Measurements from ENCODE around the gene S100PBP.

S100PBP gene

DNA sequence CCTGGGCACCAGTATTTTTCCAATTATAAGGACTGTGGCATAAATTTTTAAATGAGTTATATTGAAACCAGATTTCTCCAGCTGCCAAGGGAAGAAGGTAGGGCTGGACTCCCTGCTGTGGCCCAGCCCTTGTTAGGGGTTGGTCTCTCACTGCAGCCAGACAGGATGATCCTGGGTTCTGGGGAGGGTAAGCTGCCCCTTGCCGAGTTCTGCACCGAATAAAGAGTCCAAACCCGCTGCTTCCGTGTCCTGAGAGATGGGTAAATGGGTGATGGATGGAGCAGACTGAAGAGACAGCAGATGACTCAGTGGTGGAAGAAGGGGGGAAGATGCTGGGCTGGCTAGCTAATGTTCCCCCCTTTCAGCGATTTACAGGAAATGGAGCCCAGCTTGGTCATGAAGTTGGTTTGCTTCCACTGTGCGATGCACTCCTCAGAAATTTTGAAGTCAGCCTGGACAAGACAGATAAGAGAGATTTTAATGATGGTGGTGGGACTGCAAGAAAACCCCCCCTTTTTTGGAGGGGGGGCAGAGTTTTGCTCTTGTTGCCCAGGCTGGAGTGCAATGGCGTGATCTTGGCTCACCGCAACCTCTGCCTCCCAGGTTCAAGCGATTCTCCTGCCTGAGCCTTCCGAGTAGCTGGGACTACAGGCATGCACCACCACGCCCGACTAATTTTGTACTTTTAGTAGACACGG is 41.7 kb upstream of the S100PBP start:
- TF ChIP-seq, protein P1, sequence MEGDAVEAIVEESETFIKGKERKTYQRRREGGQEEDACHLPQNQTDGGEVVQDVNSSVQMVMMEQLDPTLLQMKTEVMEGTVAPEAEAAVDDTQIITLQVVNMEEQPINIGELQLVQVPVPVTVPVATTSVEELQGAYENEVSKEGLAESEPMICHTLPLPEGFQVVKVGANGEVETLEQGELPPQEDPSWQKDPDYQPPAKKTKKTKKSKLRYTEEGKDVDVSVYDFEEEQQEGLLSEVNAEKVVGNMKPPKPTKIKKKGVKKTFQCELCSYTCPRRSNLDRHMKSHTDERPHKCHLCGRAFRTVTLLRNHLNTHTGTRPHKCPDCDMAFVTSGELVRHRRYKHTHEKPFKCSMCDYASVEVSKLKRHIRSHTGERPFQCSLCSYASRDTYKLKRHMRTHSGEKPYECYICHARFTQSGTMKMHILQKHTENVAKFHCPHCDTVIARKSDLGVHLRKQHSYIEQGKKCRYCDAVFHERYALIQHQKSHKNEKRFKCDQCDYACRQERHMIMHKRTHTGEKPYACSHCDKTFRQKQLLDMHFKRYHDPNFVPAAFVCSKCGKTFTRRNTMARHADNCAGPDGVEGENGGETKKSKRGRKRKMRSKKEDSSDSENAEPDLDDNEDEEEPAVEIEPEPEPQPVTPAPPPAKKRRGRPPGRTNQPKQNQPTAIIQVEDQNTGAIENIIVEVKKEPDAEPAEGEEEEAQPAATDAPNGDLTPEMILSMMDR (IDR thresholded peaks at IDR 0.05; ENCODE audit: low read depth, low read length): no peak
- in situ Hi-C loops (cut with HindIII; ENCODE audit: low sequenced_read_pairs): no loop called here
- peak; percentile 74 for DNase-seq (ENCODE audit: low read depth, low spot score)
- no peak overlapping the region for H3K4me3 ChIP-seq (ENCODE audit: low read depth, low read length)

DNA sequence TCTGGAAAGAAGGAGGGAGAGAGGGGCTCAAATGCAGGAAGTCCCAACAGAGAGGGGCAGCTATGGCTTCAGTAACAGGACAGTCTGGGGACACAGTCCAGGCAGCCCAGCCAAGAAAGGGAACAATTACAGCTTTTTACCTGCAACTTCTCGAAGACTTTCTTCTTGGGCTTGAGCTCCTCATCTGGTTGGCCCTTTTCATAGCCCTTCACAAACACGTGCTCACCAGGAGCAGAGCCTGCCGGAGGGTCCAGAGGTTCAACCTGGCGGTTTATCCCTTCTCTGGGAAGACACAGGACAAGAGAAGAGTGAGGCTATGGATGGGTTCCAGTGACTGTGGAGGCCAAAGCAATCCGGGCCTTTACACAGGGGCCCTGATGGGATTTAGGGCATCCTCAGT is 38.2 kb upstream of the S100PBP start:
- TF ChIP-seq, protein P1 (IDR thresholded peaks at IDR 0.05; ENCODE audit: low read depth, low read length): no peak
- no peak for DNase-seq (ENCODE audit: low read depth, low spot score)
- in situ Hi-C loops (cut with HindIII; ENCODE audit: low sequenced_read_pairs): no loop called here
- no peak overlapping the region for H3K4me3 ChIP-seq (ENCODE audit: low read depth, low read length)

DNA sequence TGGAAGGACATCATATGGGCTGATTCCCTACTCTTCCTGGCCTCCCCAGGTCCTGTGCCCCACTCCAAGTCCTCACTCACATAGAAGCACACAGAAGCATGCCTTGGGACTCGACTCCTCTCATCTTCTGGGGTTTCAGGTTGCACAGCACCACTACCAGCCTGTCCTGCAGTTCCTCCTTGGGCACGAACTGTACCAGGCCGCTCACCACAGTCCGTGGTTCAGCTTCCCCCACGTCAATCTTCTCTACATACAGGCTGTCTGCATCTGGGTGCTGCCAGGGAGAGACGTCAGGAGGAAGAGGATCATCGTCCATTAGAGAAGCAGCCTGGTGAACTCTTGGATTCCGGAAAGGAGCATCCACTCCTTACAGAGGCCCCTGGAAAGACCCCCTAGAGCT is 37.4 kb upstream of the S100PBP start:
- no peak overlapping the region for H3K4me3 ChIP-seq (ENCODE audit: low read depth, low read length)
- in situ Hi-C loops (cut with HindIII; ENCODE audit: low sequenced_read_pairs): no loop called here
- TF ChIP-seq, protein P1 (IDR thresholded peaks at IDR 0.05; ENCODE audit: low read depth, low read length): no peak
- DNase-seq (ENCODE audit: low read depth, low spot score): no peak

DNA sequence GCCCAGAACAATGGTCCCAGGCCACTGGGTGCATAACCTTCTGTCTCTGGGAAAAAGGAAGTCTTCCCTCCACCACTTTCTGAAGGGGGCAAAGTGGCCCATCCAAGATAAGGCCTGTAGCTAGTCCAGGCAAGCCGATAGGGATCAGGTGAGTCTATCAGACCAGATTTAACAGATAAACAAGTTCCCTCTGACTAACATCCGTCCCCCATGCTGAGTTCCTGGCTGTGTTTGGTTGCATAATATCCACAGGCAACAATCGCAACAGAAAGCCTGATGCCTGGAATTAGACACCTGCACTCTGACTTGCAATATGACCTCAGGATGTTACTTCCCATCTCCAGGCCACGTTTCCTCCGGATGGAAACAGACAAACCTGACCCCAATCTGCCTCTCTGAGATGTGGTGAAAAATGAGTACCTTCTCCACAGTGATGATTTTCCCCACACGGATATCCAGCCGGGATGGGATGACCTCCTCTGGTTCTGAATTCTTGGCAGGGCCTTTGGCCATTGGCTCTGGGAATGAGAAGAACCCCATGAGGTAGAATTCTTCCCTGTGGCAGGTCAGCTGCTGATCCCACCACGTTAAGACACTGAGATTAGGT is 36.7 kb upstream of the S100PBP start:
- TF ChIP-seq, protein P1 (IDR thresholded peaks at IDR 0.05; ENCODE audit: low read depth, low read length): no peak
- in situ Hi-C loops (cut with HindIII; ENCODE audit: low sequenced_read_pairs): no loop called here
- H3K4me3 ChIP-seq (ENCODE audit: low read depth, low read length): no peak overlapping the region
- DNase-seq (ENCODE audit: low read depth, low spot score): peak; percentile 47

DNA sequence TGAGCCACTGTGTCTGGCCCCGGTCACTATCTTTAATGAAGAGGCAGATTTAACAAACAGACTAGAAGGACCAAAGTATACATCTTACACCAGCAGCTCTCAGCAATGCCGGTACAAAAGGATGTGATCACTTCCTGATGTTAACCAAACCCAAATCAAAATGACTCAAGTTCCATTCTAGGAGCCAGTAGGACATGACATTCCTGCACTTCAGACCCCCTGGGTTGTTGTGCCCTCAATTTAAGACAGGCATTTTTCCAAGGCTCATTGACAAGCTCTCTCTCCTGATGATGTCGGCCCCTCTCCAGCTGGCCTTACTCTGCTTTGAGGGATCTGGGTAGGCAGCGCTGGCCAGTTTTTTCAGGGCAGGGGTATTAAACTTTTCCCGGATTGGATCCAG is 35.4 kb upstream of the S100PBP start:
- no peak overlapping the region for H3K4me3 ChIP-seq (ENCODE audit: low read depth, low read length)
- TF ChIP-seq, protein P1 (IDR thresholded peaks at IDR 0.05; ENCODE audit: low read depth, low read length): no peak
- DNase-seq (ENCODE audit: low read depth, low spot score): peak; percentile 60
- in situ Hi-C loops (cut with HindIII; ENCODE audit: low sequenced_read_pairs): no loop called here

DNA sequence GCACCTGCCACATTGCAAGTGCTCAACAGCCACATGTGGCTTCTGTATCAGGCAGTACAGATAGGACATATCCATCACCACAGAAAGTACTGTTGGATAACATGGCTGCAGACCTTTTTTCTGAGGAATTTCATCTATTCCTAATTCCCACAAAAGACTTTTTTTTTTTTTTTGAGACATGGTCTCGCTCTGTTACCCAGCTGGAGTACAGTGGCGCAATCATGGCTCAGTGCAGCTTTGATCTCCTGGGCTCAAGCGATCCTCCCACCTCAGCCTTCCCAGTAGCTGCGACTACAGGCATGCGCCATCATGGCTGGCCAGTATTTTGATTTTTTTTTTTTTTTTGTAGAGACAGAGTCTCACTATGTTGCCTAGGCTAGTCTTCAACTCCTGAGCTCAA is 33.6 kb upstream of the S100PBP start:
- in situ Hi-C loops (cut with HindIII; ENCODE audit: low sequenced_read_pairs): no loop called here
- no peak for DNase-seq (ENCODE audit: low read depth, low spot score)
- H3K4me3 ChIP-seq (ENCODE audit: low read depth, low read length): no peak overlapping the region
- TF ChIP-seq, protein P1 (IDR thresholded peaks at IDR 0.05; ENCODE audit: low read depth, low read length): no peak

All from astrocyte of the spinal cord (primary cell).